Activated naive CD4-positive, alpha-beta T cell treated with anti-CD3 and anti-CD28 coated beads, Interleukin-2, amount 50 U/mL, for 16 hours (primary cell): ENCODE data around the gene COL16A1.
A peak's percentile ranks its signal among the peaks of the same experiment; 100 is the strongest.

Experiments
- DNase-seq: peaks from one replicate; pipeline ENCODE4 v3.0.0-alpha.2; 2020

COL16A1 gene

GRCh38 chr1:31663622-31664452 is 40.0 kb downstream of the COL16A1 start:
- DNase-seq, result peak; percentile 55

- no peak for DNase-seq
Observed at GRCh38 chr1:31662463-31662862, 41.4 kb downstream of the COL16A1 start.

GRCh38 chr1:31661856-31662255 is 42.0 kb downstream of the COL16A1 start:
- DNase-seq, result no peak

- no peak for DNase-seq
Observed at GRCh38 chr1:31660871-31661455, 42.9 kb downstream of the COL16A1 start.

GRCh38 chr1:31659889-31660288 is 43.9 kb downstream of the COL16A1 start:
- no peak for DNase-seq

GRCh38 chr1:31658721-31659120 is 45.1 kb downstream of the COL16A1 start:
- no peak for DNase-seq

GRCh38 chr1:31657972-31658510 is 45.8 kb downstream of the COL16A1 start:
- DNase-seq, result no peak

- no peak for DNase-seq
Observed at GRCh38 chr1:31657020-31657804, 46.6 kb downstream of the COL16A1 start.

GRCh38 chr1:31655756-31656155 is 48.1 kb downstream of the COL16A1 start:
- no peak for DNase-seq

GRCh38 chr1:31655104-31655503 is 48.7 kb downstream of the COL16A1 start:
- no peak for DNase-seq

GRCh38 chr1:31654474-31654776 is 49.4 kb downstream of the COL16A1 start:
- no peak for DNase-seq

GRCh38 chr1:31653717-31654473 is 49.9 kb downstream of the COL16A1 start:
- DNase-seq, result no peak

- no peak for DNase-seq
Observed at GRCh38 chr1:31652891-31653499, 50.8 kb downstream of the COL16A1 start.

- no peak for DNase-seq
Observed at GRCh38 chr1:31651766-31652165, 52.1 kb downstream of the COL16A1 start.

GRCh38 chr1:31651089-31651420 is 52.8 kb downstream of the COL16A1 start:
- DNase-seq, result no peak

- DNase-seq, result no peak
Observed at GRCh38 chr1:31650161-31651088, 53.4 kb downstream of the COL16A1 start.

GRCh38 chr1:31648641-31649357 is 55.0 kb downstream of the COL16A1 start:
- no peak for DNase-seq

- no peak for DNase-seq
Observed at GRCh38 chr1:31648190-31648589, 55.6 kb downstream of the COL16A1 start.

- DNase-seq, result no peak
Observed at GRCh38 chr1:31647106-31647505, 56.7 kb downstream of the COL16A1 start.

- no peak for DNase-seq
Observed at GRCh38 chr1:31646259-31646960, 57.4 kb downstream of the COL16A1 start.
